HG03159 (cell line): ENCODE data around the gene UBL4A.

Experiments
- ATAC-seq: cut with Tn5 transposase; IDR thresholded peaks from one replicate; pipeline ENCODE4 v1.9.1; 2021; ENCODE audit warnings: mild to moderate bottlenecking, moderate library complexity; ENCODE audit not compliant: unreplicated experiment

The UBL4A gene

GRCh38 chrX:154486396-154487207 is at the start of gene UBL4A:
TSS of gene UBL4A (minus strand) at chrX:154486615. CDS start at chrX:154486584, 31 bp downstream.
- peak; percentile 28 for ATAC-seq

GRCh38 chrX:154535892-154536291 is 49.5 kb upstream of the UBL4A start:
- ATAC-seq = no peak

GRCh38 chrX:154534526-154535322 is 48.3 kb upstream of the UBL4A start:
- peak; percentile 93 for ATAC-seq

- no peak for ATAC-seq
Measured at GRCh38 chrX:154532690-154533089, 46.3 kb upstream of the UBL4A start.

- no peak for ATAC-seq
Measured at GRCh38 chrX:154531626-154532025, 45.2 kb upstream of the UBL4A start.

GRCh38 chrX:154530286-154530685 is 43.9 kb upstream of the UBL4A start:
- ATAC-seq = no peak

GRCh38 chrX:154529206-154529612 is 42.8 kb upstream of the UBL4A start:
- no peak for ATAC-seq

- ATAC-seq = peak; percentile 69
Measured at GRCh38 chrX:154526901-154527675, 40.7 kb upstream of the UBL4A start.

- no peak for ATAC-seq
Measured at GRCh38 chrX:154525606-154526490, 39.4 kb upstream of the UBL4A start.

- no peak for ATAC-seq
Measured at GRCh38 chrX:154519389-154519788, 33.0 kb upstream of the UBL4A start.

GRCh38 chrX:154517101-154517781 is 30.8 kb upstream of the UBL4A start:
- no peak for ATAC-seq

GRCh38 chrX:154516656-154517100 is 30.3 kb upstream of the UBL4A start:
- no peak for ATAC-seq

GRCh38 chrX:154515966-154516655 is 29.7 kb upstream of the UBL4A start, which contains the start of gene FAM3A:
TSS of gene FAM3A (minus strand) at chrX:154516232. CDS start at chrX:154515772, 460 bp downstream.
- peak; percentile 83 for ATAC-seq

GRCh38 chrX:154515090-154515965 is 28.9 kb upstream of the UBL4A start:
- no peak for ATAC-seq

- no peak for ATAC-seq
Measured at GRCh38 chrX:154513716-154514115, 27.3 kb upstream of the UBL4A start.

GRCh38 chrX:154512879-154513553 is 26.6 kb upstream of the UBL4A start:
- ATAC-seq = no peak

GRCh38 chrX:154511761-154512160 is 25.3 kb upstream of the UBL4A start:
- ATAC-seq = no peak
